ENCODE results near the gene SNX24.
"Not testable (repeated sequence)": the region's sequence is repeated elsewhere in the genome, so short reads cannot be mapped to it uniquely, and the experiment has no call there.

SNX24 gene

DNA sequence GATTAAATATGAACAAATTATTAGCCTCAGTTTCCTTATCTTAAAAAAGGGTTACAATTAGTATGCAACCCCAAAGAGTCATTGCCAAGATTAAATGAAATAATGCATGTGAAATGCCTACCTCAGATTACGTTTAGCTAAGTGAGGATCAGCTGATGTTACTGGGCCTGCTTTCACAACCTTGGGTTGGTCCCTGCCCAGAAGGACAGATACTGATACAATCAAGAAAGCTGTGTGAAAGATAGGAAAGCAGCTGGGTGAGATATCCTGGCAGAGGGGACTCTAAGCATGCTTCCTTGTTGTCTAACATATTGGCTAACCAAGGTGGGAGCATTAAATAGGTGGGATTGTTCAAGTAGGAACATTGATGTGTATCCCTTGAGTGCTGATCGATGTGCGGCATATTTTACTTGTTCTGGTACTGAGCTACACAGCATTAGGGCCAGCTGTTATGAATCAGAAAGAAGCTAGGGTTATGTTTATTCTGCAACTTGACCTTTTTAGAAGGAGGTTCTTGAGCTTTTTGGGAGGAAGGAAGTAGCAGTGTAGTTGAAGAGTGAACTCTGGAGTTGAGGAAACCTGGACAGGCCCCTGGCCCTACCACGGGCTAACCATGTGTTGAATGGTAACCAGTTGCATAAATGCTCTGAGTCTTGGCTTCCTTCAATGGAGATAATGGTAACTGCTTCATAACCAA lies 28.9 kb downstream of the SNX24 start:
- DNase-seq: no peak

DNA sequence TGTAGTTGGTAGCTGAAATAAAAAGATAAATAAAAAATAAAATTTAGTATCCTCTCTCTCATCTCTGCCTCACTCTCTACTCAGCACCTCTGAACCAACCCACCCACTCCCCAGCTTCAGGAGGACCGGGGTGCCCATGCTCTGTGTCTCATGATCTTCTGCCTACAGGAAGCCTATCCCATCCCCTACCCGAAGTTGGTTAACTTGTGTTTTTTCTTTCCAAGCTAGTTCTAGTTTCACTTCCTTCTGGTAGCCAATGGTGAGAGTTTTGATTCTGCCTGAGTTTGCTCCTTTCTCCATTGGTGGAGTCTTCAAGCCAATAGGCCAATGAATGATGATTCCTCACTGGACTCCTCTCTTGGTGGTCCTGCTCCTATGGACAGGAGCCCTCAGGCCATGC lies 32.1 kb downstream of the SNX24 start:
- no peak for DNase-seq

DNA sequence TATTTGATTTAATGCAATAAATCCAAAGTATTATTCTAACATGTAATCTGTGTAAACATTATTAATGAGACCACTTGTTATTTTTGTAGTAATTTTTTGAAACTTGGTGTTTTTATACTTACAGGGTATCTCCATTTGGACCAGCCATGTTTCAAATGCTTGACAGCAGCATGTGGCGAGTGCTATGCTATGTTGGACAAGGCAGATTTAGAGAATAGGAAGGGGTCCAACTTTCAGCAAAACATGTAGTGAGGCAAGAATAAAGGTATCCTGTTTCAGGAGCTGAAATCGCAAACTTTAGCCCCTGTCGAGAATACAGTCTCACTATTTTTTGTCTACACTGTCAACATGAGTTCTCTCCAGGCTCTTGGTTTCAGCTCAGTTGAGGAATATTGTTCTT lies 33.7 kb downstream of the SNX24 start:
- no peak for DNase-seq

GRCh38 chr5:122880170-122880689 lies 34.8 kb downstream of the SNX24 start:
- DNase-seq: no peak

DNA sequence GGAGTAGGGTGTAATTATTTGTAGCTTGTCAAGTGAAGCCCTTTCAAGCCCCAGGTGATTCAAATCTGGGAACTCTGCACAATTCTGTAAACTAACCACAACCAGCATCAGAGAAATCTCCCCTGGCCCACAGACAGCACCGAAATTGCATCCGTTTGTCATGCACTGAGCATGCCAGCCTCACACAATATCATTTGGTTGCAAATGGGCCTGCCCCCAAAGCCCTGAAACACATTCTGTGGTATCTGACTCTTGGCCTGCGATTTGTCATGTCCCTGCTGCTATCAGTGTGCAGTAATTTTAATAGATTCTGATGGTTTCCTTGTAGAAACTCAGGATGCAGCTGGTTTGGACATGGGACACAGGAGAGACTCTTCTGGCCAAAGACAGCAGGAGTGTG lies 35.3 kb downstream of the SNX24 start:
- no peak for DNase-seq

DNA sequence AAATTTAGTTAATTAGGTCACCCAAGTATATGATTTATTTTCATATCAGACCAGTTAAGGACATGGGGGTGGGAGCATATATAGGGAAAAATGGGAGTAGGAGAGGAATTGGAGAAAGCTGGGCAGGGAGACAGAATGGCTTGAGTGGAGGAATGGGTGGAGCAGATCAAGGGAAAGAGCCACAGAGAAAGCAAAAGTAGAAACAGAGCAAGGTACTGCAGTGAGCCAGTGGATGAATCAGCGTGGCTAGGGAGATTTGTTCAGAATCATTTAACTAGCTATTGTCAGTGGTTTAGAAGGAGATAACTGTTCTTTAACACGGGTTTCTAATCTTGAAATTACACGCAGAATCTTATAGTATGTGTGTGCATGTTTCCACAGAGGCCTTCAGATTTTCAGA lies 37.4 kb downstream of the SNX24 start:
- no peak for DNase-seq

- DNase-seq: no peak
Measured at GRCh38 chr5:122885045-122885517, 39.7 kb downstream of the SNX24 start.

DNA sequence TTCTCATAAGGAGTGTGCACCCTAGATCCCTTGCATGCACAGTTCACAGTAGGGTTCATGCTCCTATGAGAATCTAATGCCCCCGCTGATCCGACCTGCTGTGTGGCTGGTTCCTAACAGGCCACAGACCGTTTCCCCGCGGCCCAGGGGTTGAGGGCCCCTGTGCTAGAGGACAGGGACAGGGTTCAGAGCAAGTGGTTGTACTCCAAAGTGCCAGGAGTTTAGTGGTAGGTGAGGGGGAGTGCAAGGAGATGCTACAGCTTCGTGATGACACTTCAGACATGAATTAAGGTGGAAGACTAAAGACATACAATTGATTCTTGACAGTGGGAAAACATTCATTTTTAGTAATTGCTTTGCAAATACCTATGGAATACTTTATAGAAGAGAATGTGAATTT lies 40.5 kb downstream of the SNX24 start:
- no peak for DNase-seq

GRCh38 chr5:122895141-122895540 lies 49.7 kb downstream of the SNX24 start:
- DNase-seq: no peak

DNA sequence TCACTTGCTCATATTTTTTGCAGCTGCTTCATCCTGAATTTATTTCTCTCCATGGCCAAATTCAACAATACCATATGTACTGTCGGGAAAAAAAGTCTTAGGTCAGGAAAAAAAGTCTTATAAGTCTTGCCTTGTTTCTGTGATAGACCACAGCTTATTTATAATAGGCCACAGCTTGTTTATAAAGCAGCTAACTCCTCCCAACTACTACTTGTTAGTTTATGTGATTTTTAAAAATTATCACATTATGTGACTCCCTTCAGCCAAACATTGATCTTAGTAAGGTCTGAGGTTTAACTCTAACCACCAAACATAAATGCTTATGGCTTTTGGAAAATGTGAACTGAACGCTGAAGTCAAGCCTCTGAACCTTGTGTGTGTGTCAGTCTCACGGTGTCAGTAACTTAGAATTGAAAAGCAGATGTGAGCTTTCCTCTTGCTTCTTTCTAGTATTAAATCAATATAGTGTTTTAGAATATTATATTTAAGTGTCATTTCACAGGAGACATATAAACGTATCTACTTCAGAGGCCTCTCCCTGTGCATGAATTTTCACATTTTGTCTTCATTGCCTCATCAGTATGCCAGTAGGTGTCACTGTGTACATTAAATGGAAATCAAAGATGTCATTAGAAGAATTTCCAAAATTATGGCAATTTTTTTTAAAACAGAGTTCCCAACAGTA lies 51.3 kb downstream of the SNX24 start:
- peak in 1 of 2 experiments; percentile 30 for DNase-seq

DNA sequence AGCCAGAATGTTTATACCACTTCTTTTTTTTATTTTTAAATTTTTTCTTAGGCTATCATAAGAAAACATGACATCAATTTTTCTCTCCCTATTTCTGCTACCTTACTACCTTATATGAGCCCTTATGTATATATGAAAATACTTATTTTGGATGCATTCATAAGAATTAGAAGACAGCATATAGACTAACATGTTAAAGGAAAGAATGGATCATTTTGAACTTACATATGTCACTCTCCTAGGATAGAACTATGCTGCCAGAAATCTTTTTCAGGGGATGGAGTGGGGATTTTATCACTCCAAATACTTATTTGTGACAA lies 51.8 kb downstream of the SNX24 start:
- no peak for DNase-seq

GRCh38 chr5:122901346-122901745 lies 55.9 kb downstream of the SNX24 start:
- DNase-seq: no peak

- no peak for DNase-seq
Measured at GRCh38 chr5:122902263-122902662, 56.9 kb downstream of the SNX24 start.

DNA sequence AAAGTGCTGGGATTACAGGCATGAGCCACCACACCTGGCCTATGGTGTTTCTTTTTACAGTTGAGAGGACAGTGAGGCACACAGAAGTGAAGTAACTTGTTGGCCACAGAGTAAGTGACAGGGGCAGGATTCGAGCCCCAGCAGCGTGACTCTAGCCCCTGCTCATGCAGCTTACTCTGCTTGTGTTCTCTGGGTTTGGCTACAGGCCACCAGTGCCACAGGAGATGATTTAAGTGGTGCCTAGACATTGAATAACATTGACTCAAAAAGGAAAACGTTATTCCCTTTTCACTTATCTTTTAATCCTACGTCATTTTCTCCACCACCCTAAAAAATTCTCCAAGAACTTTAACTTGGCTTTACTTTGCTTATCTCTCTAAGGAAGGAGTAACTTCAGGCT lies 61.4 kb downstream of the SNX24 start:
- no peak for DNase-seq

DNA sequence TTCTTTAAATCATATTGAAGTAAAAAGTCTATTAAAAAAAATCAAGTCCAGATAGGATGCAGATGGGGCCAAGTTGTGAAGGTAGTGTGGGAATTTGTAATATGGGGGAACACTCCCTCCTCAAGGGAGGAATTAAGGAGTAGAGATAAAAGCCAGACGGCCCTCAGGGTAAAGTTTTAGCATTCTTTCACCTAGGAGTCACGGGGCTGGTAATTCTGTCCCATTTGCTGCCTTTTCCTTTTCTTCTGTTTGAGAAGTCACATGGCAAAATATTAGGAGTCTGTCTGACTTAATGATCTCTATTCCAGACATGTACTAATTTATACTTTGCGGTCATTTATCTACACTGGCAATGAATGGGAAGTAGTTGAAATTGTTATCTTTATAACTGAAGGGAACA lies 61.9 kb downstream of the SNX24 start:
- DNase-seq: no peak

- DNase-seq: no peak
Measured at GRCh38 chr5:122908108-122908507, 62.7 kb downstream of the SNX24 start.

GRCh38 chr5:122908662-122909061 lies 63.2 kb downstream of the SNX24 start:
- DNase-seq: no peak

GRCh38 chr5:122909470-122910100 lies 64.2 kb downstream of the SNX24 start:
- no peak for DNase-seq

GRCh38 chr5:122913436-122913835 lies 68.0 kb downstream of the SNX24 start:
- DNase-seq: not testable (repeated sequence)

DNA sequence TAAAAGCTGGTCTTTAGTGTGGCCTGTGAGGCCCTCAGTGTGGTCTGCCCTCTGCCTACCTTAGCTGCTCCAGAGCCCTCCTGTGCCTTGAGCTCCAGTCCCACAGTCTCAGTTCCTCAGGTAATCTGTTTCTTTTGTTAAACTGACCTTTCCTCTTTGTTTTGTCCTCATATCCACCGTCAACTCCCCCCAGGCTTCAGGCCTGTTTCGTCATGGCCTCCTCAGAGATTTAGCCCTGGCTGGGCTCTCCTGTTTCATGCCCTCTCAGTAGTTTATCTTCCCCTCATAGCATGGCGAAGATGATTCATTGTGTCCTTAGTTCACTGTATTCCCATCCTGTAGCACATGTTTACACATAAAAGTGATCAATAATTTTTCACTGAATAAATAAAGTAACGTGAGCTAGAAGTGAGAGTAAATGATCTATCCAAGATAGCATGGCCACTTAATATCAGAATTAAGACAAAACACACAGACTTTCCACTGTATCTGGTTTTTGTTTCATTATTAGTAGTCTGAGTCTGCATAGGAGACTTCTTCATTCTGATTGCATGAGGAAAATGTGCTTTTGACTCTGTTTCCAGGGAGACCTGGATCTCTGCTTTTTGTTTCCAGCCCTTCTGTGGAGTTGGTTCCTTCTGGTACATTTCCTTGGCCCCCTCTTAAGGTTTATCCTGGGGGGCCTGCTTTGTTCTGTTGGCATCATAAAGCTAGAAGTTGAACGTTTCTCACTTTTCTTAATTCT lies 70.5 kb downstream of the SNX24 start:
- DNase-seq: no peak

- DNase-seq: no peak
Measured at GRCh38 chr5:122916490-122916889, 71.1 kb downstream of the SNX24 start.

GRCh38 chr5:122919969-122920368 lies 74.6 kb downstream of the SNX24 start:
- no peak for DNase-seq

- no peak for DNase-seq
Measured at GRCh38 chr5:122921826-122922225, 76.4 kb downstream of the SNX24 start.

Measured in AML-193 (cell line).